ENCODE data around the gene TINCR. TPM values are rescaled to one million over a fixed set of nuclear protein-coding genes. Genes with fewer than 3 reads are reported as not detected.

The TINCR gene
- total and polyA plus RNA-seq, 2 of the 13 experiments (the other 11 are each of a cell fraction or from before 2014, with no cell fraction given) = 0.17 to 0.33 TPM

- FAIRE-seq (no peak), ATAC-seq (no peak), DNase-seq (ENCODE audit: low spot score) (no peak)
- BruUV-seq (replicated peaks) = no TSS peak
- Histone ChIP-seq H3K79me2 (ENCODE audit: insufficient read depth, low read length) (no peaks in the 10 kb centered on the region), H3K36me3 (replicated peaks in 1 of 2; ENCODE audit: control insufficient read depth in 1 of 2, insufficient read depth in 2 of 2, low read length in 2 of 2) (peaks cover 46 to 87% of the 10 kb centered on the region in 2 experiments), H3K27me3 (ENCODE audit: control insufficient read depth in 1 of 2, insufficient read depth in 2 of 2, low read length in 2 of 2) (no peaks in the 10 kb centered on the region), H3K9me3 (ENCODE audit: low read length) (no peaks in the 10 kb centered on the region), H3K4me3 (replicated peaks in 1 of 3; ENCODE audit: insufficient read depth in 1 of 3, low read depth in 2 of 3, low read length in 3 of 3) (no peak overlapping the region), H3K27ac (ENCODE audit: extremely low read length, insufficient read depth, low read length) (no peak overlapping the region), H4K20me1 (ENCODE audit: insufficient read depth, low read length) (peaks cover 4% of the 10 kb centered on the region; the same call in 1 of the 2 replicates), H3K4me2 (ENCODE audit: low read depth, low read length) (no peak overlapping the region), H2AFZ (ENCODE audit: low read length) (no peak overlapping the region), H3K4me1 (ENCODE audit: insufficient read depth, low read length) (peaks cover 21% of the 10 kb centered on the region), H3K9ac (ENCODE audit: insufficient read depth, low read depth, low read length) (no peak overlapping the region)
- POLR2A ChIA-PET = no interaction called here
- in situ Hi-C loops (cut with HindIII; ENCODE audit: extremely low pct_ligation_motif_present, low pct_unique_long_range_greater_than_20kb) = no loop called here
- 99% methylated on average over 9 of the region's 9 CpGs for WGBS (ENCODE audit: low lambda C conversion rate)
- intact Hi-C loops (cut with micrococcal nuclease; ENCODE audit: unreplicated experiment) = no loop called here
- TF ChIP-seq SRSF4 (IDR thresholded peaks at IDR 0.05; ENCODE audit: low read depth, low read length, poor library complexity, severe bottlenecking) = no peak
- no peak for TF ChIP-seq KMT2B (CRISPR knock-in tag; IDR thresholded peaks at IDR 0.05)
- no peak for TF ChIP-seq XBP1 (CRISPR knock-in tag; IDR thresholded peaks at IDR 0.05)
- CTCF ChIA-PET (ENCODE audit: low intra/inter-chr PET ratio, low total read pairs) = no interaction called here
Observed at GRCh38 chr19:5590865-5591154, 23.1 kb upstream of the TINCR start.

DNA sequence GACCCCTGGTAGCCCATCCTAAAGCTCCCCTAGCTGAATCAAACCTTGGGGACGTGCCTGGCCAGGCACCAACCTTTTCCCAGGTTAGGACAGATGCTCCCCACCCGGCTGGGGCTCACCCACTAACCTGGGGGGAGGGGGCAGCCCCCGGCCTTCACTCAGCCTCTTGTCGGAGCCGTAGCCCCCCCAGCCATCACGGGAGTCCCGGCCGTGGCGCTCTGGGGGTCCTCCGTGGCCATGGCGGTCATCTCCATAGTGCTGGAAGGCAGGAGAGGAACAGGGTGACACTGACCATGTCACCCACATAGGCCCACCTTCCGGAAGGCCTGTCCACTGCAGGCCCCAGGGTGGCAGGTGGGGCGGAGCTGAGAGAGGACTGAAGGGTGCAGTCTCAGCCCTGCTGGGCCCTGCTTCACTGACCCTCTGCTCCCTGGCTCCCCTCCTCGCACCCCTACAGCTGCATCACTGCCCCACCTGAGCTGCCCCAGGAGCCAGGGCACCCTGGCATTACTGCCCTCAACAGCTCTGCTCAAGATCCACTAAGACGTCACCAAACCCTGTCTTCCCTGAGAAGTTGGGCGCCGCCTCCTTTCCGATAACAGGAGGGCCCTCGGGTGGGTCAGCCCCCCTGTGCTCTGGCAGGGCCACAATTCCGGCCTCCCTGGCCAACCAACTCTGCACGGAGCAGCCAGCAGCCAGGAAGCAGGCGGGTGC lies 22.6 kb upstream of the TINCR start:
- no peak for TF ChIP-seq HINFP (CRISPR knock-in tag; IDR thresholded peaks at IDR 0.05; ENCODE audit: low read depth)
- TF ChIP-seq RBFOX2 (IDR thresholded peaks at IDR 0.05; ENCODE audit: low read depth, low read length) = 0 out of 2 replicates have a peak, but pooled peaks have one; percentile 24
- peak; percentile 66 for TF ChIP-seq AGO2 (optimal IDR thresholded peaks at IDR 0.05; ENCODE audit: low read depth, low read length)
- no peak for TF ChIP-seq NR0B2 (CRISPR knock-in tag; IDR thresholded peaks at IDR 0.05)
- in situ Hi-C loops (cut with HindIII; ENCODE audit: extremely low pct_ligation_motif_present, low pct_unique_long_range_greater_than_20kb) (no loop called here), intact Hi-C loops (cut with micrococcal nuclease; ENCODE audit: unreplicated experiment) (no loop called here)
- no TSS peak for BruUV-seq (replicated peaks)
- FAIRE-seq = no peak
- DNase-seq (ENCODE audit: low spot score) = no peak
- Histone ChIP-seq H2AFZ (ENCODE audit: low read length) (no peak overlapping the region), H3K9ac (ENCODE audit: insufficient read depth, low read depth, low read length) (no peak overlapping the region), H3K4me3 (replicated peaks in 1 of 3; ENCODE audit: insufficient read depth in 1 of 3, low read depth in 2 of 3, low read length in 3 of 3) (no peak overlapping the region), H3K4me2 (ENCODE audit: low read depth, low read length) (no peak overlapping the region), H3K4me1 (ENCODE audit: insufficient read depth, low read length) (peaks cover 16% of the 10 kb centered on the region), H3K27me3 (ENCODE audit: control insufficient read depth in 1 of 2, insufficient read depth in 2 of 2, low read length in 2 of 2) (no peaks in the 10 kb centered on the region), H3K9me3 (ENCODE audit: low read length) (no peaks in the 10 kb centered on the region), H3K27ac (ENCODE audit: extremely low read length, insufficient read depth, low read length) (no peak overlapping the region), H3K79me2 (ENCODE audit: insufficient read depth, low read length) (no peaks in the 10 kb centered on the region), H3K36me3 (replicated peaks in 1 of 2; ENCODE audit: control insufficient read depth in 1 of 2, insufficient read depth in 2 of 2, low read length in 2 of 2) (peaks cover 45 to 83% of the 10 kb centered on the region in 2 experiments), H4K20me1 (ENCODE audit: insufficient read depth, low read length) (peaks cover 4% of the 10 kb centered on the region; the same call in 1 of the 2 replicates)
- ChIA-PET POLR2A (no interaction called here), CTCF (ENCODE audit: low intra/inter-chr PET ratio, low total read pairs) (no interaction called here)
- WGBS (ENCODE audit: low lambda C conversion rate) = 100% methylated on average over 2 of the region's 22 CpGs
- ATAC-seq = no peak

Measured in HepG2 (cell line).